GM19328 (cell line): ENCODE measurements around the gene ZNF592.

Source experiments
- ATAC-seq: cut with Tn5 transposase; IDR thresholded peaks from one replicate; pipeline ENCODE4 v1.9.1; 2021; ENCODE audit warnings: mild to moderate bottlenecking, moderate library complexity; ENCODE audit not compliant: unreplicated experiment

The ZNF592 gene

DNA sequence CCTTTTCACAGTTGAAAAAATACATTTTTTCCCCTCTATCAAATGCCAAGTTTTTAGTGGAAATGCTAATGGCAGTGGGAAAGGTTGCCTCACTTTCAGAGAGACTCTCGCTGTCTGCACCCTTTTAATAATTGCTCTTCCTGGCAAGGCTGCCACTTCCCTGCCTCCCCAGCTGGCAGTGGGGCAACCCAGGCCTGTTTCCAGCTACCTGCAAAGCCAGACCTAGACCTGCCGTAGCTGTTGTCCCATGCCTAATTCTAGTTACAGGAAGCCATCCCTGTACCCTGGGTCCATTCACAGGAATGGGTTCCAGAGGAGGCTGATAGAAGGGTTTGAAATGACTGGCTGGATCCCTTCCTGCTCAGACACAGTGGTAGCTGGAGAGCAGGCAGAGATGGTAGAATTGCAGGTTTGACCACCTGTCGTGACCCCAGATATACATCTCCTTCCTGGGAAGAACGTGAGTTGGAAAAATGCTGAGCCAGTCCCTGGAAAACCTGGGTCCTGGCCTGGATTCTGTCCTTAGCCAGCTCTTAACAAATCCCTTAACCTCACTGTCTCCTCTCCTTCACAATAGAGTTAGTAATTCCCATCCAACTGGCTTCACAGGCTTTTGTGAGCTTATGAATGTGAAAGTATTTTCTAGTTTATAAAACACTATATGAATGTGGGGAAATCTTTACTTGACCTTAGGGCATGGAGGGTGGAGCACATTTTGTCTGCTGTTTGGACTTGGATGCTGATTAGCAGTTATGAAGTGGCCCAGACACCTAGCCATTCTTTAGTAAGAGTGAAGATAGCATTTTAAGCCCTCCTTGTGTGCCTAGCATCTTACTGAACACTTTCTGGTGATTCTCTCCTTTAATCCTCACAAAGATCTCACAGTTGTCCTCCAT is 55.9 kb downstream of the ZNF592 start:
- no peak for ATAC-seq

DNA sequence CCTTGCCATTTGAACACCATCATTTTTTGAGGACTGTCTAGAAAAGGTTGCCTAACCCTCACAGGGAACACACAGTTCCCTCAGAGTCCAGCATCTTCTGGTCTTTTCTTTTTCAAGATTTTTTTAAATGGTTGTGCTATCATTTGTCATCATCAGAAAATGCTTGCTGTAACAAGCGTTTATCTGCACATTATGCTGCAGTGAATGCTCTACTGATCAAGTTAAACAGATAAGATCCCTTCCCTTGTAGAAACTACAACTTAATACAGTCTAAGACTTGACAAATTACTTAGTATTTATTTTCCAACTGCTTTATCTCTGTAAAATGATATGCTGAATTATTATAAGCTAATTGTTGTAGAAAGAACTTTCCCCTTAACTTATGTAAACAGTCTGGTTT is 56.8 kb downstream of the ZNF592 start:
- no peak for ATAC-seq

- no peak for ATAC-seq
Observed at GRCh38 chr15:84807228-84807627, 58.8 kb downstream of the ZNF592 start.

GRCh38 chr15:84810073-84810840 is 61.9 kb downstream of the ZNF592 start:
- no peak for ATAC-seq

DNA sequence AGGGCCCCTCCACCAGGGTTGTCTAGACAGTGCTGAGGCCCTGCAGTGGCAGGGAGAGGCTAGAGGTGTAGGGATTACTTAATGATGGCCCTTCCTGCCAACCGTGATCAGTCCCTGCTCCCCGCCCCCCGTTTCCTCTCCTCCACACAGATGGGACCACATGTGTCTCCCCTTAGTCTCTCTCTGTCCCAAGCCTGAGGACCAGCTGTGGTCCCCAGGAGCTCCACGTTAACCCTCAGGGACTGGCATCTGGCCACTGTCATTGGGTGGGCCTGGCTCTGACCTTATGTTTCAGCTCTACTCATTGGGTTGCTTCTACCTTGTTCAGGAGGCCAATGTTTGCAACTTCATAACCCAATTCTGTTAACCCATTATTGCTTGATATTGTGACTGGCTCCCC is 62.8 kb downstream of the ZNF592 start:
- ATAC-seq = no peak

DNA sequence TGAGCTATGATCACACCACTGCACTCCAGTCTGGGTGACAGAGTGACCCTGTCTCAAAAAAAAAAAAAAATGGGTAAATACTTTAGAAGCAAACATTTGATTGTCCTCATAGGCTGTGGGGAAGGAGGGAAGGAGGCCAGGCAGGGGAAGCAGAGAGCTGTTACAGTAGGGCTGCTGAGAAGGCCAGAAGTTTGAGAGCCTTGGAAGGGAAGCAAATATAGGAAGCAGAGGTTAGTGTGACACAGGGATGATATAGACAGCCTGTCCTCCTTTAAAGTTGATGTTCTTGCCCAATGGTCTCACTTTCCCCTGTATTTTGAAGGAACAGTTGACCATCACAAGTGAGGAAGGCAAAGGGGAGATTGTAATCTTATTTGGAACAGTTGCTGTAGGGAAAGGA is 63.4 kb downstream of the ZNF592 start:
- ATAC-seq = no peak

GRCh38 chr15:84812842-84813241 is 64.5 kb downstream of the ZNF592 start:
- no peak for ATAC-seq

- ATAC-seq = no peak
Observed at GRCh38 chr15:84813435-84813834, 65.0 kb downstream of the ZNF592 start.

DNA sequence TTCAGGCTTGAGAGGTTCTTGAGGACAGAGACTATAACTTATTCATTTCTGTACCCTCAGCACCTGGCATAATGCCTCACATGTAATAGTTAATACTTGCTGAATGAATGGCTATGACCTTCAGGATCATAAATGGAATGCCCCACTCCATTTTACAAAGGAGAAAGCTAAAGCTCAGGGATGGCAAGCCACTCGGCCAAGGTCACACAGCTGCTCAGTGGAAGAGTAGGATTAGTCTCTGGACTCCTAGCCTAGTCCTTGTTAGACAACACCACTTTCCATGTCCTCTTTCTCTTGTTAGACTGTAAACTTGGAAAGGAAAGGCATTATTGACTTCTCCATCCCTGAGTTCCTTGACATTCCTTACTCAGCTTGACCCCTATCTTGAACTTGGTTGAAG is 65.5 kb downstream of the ZNF592 start:
- no peak for ATAC-seq

- no peak for ATAC-seq
Observed at GRCh38 chr15:84814916-84815315, 66.5 kb downstream of the ZNF592 start.

- ATAC-seq = no peak
Observed at GRCh38 chr15:84816694-84817465, 68.5 kb downstream of the ZNF592 start, which contains the start of gene ALPK3. TSS of gene ALPK3 (plus strand) at chr15:84817356. CDS start at chr15:84817453, 97 bp downstream.

DNA sequence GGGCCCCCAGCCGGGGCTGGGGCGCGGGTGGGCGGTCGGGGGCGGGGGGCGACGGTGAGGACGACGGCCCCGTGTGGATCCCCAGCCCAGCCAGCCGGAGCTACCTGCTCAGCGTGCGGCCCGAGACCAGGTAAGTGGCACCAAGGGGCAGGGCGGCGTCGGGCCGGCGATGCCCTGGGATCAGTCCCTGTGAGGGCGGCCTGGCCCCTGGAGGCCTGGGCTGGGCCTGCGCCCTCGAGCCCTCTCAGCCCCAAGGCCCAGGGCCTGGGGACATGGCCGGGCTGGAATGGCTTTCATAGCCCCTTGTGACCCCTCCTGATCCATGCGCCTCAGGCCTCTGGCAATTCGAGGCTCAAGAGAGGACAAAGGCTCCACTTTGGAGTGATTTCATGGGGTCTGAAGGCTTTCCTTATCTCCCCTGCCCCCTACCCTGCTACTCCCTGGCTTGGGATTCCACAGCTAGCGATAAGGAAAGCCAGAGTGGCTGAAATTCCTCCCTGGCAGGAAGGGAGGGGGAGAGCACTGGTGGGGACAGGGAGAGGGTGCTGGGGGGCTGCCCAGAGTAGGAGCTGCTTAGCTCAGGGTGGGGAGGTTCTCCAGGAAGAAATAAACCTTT is 69.2 kb downstream of the ZNF592 start:
- ATAC-seq = no peak

GRCh38 chr15:84818261-84819131 is 70.1 kb downstream of the ZNF592 start:
- ATAC-seq = no peak

DNA sequence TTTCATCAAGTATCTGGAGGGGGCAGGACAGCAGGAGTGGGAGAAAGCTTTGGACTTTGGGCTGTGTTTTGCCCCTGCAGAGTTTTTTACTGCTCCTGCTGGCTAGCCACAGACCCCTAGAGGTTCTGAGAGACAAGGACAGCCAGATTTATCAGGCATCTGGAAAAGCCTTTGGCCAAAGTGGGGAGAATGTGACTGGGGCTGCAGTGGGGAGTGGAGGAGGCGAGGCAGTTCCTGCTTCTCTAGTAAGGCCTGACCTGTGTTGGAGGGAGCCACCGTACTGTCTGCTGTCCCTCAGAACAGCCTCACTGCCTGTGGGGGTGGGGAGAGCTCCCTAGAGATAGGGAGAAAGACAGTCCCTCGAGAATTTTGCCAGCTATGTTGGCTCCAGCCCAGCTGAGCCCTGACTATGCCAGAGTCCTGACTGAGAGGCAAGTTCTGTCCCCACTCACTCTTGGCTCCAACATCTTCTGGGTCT is 70.9 kb downstream of the ZNF592 start:
- no peak for ATAC-seq

DNA sequence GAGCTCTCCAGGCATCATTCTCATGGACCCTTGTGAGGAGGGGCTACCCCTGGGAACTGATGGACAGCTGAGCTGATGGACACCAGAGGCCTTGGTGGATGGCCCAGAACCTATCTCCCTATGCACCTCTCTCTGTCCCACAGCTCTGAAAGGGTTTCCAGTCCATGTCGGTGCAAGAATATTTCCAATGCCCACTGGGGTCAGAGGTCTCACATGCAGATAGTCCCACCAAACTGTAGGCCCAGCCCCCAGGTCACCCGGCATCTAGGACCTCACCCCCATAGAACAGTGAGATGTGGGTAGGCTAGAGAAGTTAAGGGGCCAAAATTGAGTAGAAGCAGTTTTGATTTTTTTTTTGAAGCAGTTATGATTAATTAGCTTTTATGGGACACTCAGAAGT is 71.4 kb downstream of the ZNF592 start:
- no peak for ATAC-seq

GRCh38 chr15:84821501-84822021 is 73.2 kb downstream of the ZNF592 start:
- ATAC-seq = no peak

DNA sequence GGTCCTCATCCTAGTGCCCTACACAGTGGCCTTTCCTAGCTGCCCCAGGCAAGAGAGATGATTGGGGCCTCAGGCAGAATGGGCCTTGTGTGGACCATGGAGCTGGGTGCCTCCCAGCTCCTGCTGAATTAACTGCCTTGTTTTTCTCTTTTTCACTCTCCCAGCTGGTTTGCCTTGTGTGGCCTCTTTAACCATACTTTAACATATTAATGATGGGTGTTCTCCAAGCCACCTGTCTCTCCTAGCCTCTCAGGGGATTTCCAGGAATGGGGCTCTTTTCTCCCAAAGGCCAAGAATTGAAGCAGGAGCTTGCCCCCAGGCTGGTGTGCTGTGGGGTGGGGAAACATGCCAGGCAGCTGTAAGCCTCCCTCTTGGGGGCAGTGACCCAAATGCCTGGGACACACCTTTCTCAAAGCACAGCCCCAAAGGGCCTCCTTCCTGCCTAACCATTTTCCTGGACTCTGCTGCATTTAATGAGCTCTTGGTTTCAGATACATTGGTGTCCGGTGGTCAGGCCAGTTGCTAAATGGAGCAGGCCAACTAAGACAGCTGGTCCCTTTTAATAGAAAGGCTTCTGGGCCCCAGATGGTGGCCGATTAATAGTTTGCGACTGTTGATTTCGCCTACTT is 74.4 kb downstream of the ZNF592 start:
- ATAC-seq = no peak

DNA sequence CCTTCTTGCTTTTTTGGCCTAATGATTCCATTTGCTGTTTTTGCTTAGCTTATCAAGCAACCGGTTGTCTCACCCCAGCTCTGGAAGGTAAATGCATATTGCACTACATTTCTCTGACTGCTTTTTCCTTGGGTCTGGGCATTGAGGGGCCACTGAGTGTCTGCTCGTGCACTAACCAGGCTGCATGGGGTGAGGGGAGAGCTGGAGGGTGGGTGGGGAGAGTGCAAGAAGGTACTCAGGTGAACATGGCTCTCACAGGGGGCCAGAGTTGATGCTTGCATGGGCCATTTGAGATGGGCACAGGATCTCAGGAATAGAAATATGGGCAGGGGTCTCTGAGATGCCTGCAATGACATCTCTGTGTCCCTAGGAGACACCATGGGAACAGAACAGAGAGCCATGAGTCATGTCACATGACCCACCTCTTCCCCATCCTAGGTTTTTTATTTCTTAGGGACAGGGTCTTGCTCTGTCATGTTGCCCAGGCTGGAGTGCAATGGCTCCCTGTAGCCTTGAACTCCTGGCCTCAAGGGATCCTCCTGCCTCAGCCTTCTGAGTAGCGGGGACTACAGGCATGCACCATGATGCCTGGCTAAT is 75.0 kb downstream of the ZNF592 start:
- ATAC-seq = no peak
